ENCODE measurements around the gene AMACR. TPM values are rescaled to one million over a fixed set of nuclear protein-coding genes. Genes with fewer than 3 reads are reported as not detected.
"Not testable (repeated sequence)": the region's sequence is repeated elsewhere in the genome, so short reads cannot be mapped to it uniquely, and the experiment has no call there.

The AMACR gene
- total RNA-seq, 2 donors from 2014 or later = 5.1 to 5.8 TPM

DNA sequence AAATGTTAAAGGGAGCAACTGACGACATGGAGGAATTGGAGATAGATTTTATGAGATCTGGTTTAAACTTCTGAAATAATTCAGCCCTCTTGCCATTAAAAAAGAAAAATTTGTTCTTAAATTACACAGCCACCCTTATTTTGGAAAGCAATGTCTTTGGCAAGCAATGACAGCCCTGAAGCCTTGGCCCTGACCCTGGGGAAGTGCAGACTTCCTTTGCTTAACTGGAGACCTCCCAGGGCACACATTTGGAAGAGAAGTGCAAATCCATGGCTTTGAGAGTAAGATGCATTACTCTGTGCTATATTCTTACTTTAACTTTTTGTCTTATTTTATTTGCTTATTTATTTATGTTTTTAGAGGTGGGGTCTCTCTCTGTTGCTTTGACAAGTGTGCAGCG is 49.7 kb downstream of the AMACR start:
- no peaks in the 10 kb centered on the region for H3K4me1 Mint-ChIP-seq (ENCODE audit: low read depth in 2 of 2)
- no peak overlapping the region for H3K27ac Mint-ChIP-seq

GRCh38 chr5:33957577-33958150 is 50.2 kb downstream of the AMACR start:
- H3K36me3 Mint-ChIP-seq = no peaks in the 10 kb centered on the region
- ATAC-seq (no peak), DNase-seq (ENCODE audit: low spot score) (no peak)
- no peak overlapping the region for H3K4me3 Mint-ChIP-seq
- no peaks in the 10 kb centered on the region for H3K4me1 Mint-ChIP-seq (ENCODE audit: low read depth in 2 of 2)
- H3K27ac Mint-ChIP-seq = no peak overlapping the region
- no peaks in the 10 kb centered on the region for H3K9me3 Mint-ChIP-seq
- H3K27me3 Mint-ChIP-seq = peaks cover 16 to 49% of the 10 kb centered on the region in 2 donors

More for the DNA sequence above, 49.7 kb downstream of the AMACR start:
- ATAC-seq (no peak), DNase-seq (ENCODE audit: low spot score) (no peak)
- Mint-ChIP-seq H3K36me3 (no peaks in the 10 kb centered on the region), H3K4me3 (no peak overlapping the region), H3K9me3 (no peaks in the 10 kb centered on the region), H3K27me3 (peaks cover 16 to 49% of the 10 kb centered on the region in 2 donors)

DNA sequence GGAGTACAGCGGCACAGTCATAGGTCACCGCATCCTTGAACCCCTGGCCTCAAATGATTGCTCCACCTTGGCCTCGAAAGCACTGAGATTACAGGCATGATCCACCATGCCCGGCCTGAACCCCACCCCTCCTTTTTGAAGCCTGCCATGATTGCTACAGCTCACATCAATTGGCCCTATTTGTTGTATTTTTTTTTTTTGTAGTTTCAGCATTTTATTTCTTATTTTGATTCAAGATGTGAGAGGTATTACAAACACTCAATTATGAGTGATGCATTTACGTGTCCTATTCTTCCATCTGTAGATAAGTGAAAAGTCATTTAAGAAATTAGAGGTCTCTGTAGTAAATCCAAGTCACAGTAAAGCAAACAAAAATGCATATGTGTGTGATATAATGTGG is 55.7 kb downstream of the AMACR start:
- H3K27ac Mint-ChIP-seq; H3K4me3 Mint-ChIP-seq; H3K36me3 Mint-ChIP-seq; H3K9me3 Mint-ChIP-seq; H3K4me1 Mint-ChIP-seq (ENCODE audit: low read depth in 2 of 2); ATAC-seq; DNase-seq (ENCODE audit: low spot score): not testable (repeated sequence)
- peaks cover 3 to 28% of the 10 kb centered on the region in 2 donors for H3K27me3 Mint-ChIP-seq

GRCh38 chr5:33944543-33945132 is 63.2 kb downstream of the AMACR start:
- peaks cover 16 to 53% of the 10 kb centered on the region in 2 donors for H3K27me3 Mint-ChIP-seq
- H3K4me3 Mint-ChIP-seq = no peak overlapping the region
- H3K36me3 Mint-ChIP-seq = no peaks in the 10 kb centered on the region
- H3K4me1 Mint-ChIP-seq (ENCODE audit: low read depth in 2 of 2) = no peaks in the 10 kb centered on the region
- no peak for DNase-seq (ENCODE audit: low spot score)
- no peak for ATAC-seq
- no peak overlapping the region for H3K27ac Mint-ChIP-seq
- H3K9me3 Mint-ChIP-seq = no peaks in the 10 kb centered on the region

- no peak for DNase-seq (ENCODE audit: low spot score)
- H3K4me1 Mint-ChIP-seq (ENCODE audit: low read depth in 2 of 2) = no peaks in the 10 kb centered on the region
- no peak overlapping the region for H3K4me3 Mint-ChIP-seq
- no peak for ATAC-seq
- no peaks in the 10 kb centered on the region for H3K9me3 Mint-ChIP-seq
- H3K36me3 Mint-ChIP-seq = no peaks in the 10 kb centered on the region
- H3K27ac Mint-ChIP-seq = no peak overlapping the region
- peaks cover 33 to 56% of the 10 kb centered on the region in 2 donors for H3K27me3 Mint-ChIP-seq
Observed at GRCh38 chr5:33941090-33941489, 66.8 kb downstream of the AMACR start.

GRCh38 chr5:33939556-33940262 is 68.1 kb downstream of the AMACR start:
- no peaks in the 10 kb centered on the region for H3K36me3 Mint-ChIP-seq
- H3K27me3 Mint-ChIP-seq = peaks cover 41 to 58% of the 10 kb centered on the region in 2 donors
- no peak overlapping the region for H3K4me3 Mint-ChIP-seq
- DNase-seq (ENCODE audit: low spot score) = no peak
- no peaks in the 10 kb centered on the region for H3K4me1 Mint-ChIP-seq (ENCODE audit: low read depth in 2 of 2)
- ATAC-seq = no peak
- no peaks in the 10 kb centered on the region for H3K9me3 Mint-ChIP-seq
- H3K27ac Mint-ChIP-seq = no peak overlapping the region

DNA sequence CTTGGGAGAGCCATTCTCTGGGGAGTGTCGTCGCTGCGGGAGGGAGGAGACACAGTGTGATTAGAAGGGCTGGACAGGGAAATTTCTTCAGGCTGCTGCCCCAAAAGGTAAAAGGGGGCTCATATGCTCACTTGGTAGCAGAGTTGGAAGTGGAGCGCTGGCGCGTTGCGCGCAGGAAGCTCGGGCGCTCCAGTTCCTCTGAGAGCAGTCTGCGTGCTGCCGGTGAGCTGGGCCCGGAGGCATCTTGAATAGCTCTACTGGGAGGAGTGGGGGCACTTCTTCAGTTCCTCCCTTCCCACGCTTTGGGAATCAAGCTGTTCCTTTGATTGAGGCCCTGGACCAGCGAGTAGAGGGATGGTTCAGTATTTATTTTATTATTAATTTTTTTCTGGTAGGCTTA is 69.0 kb downstream of the AMACR start:
- ATAC-seq = no peak

DNA sequence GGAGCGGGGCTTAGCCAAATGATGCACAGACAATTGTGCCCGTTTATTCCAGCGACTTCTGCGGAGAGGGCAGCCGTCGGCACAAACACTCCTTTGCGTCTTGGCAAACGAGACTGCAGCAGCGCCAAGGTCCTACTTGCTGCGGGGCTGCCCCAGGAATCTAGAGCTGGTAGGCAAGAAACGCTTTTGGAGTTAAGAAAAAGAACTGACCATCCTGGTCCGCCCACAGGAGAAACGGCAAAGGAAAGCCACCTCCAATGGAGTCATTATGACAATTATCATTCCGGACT is 69.4 kb downstream of the AMACR start:
- Mint-ChIP-seq H3K27me3 (peaks cover 40 to 60% of the 10 kb centered on the region in 2 donors), H3K4me3 (no peak overlapping the region), H3K27ac (no peak overlapping the region), H3K4me1 (ENCODE audit: low read depth in 2 of 2) (no peaks in the 10 kb centered on the region), H3K36me3 (no peaks in the 10 kb centered on the region), H3K9me3 (no peaks in the 10 kb centered on the region)
- DNase-seq (ENCODE audit: low spot score) = no peak
- no peak for ATAC-seq

More for the DNA sequence above, 69.0 kb downstream of the AMACR start:
- Mint-ChIP-seq H3K27ac (no peak overlapping the region), H3K36me3 (no peaks in the 10 kb centered on the region), H3K9me3 (no peaks in the 10 kb centered on the region), H3K4me1 (ENCODE audit: low read depth in 2 of 2) (no peaks in the 10 kb centered on the region), H3K27me3 (peaks cover 41 to 64% of the 10 kb centered on the region in 2 donors), H3K4me3 (no peak overlapping the region)
- no peak for DNase-seq (ENCODE audit: low spot score)

- H3K9me3 Mint-ChIP-seq = no peaks in the 10 kb centered on the region
- no peak for ATAC-seq
- H3K36me3 Mint-ChIP-seq = no peaks in the 10 kb centered on the region
- no peak for DNase-seq (ENCODE audit: low spot score)
- H3K4me3 Mint-ChIP-seq = no peak overlapping the region
- H3K27ac Mint-ChIP-seq = no peak overlapping the region
- peaks cover 38 to 56% of the 10 kb centered on the region in 2 donors for H3K27me3 Mint-ChIP-seq
- no peaks in the 10 kb centered on the region for H3K4me1 Mint-ChIP-seq (ENCODE audit: low read depth in 2 of 2)
Observed at GRCh38 chr5:33937707-33938506, 69.9 kb downstream of the AMACR start.

- H3K4me3 Mint-ChIP-seq = no peak overlapping the region
- H3K4me1 Mint-ChIP-seq (ENCODE audit: low read depth in 2 of 2) = no peaks in the 10 kb centered on the region
- peaks cover 38 to 58% of the 10 kb centered on the region in 2 donors for H3K27me3 Mint-ChIP-seq
- no peak for ATAC-seq
- no peaks in the 10 kb centered on the region for H3K36me3 Mint-ChIP-seq
- no peak for DNase-seq (ENCODE audit: low spot score)
- H3K9me3 Mint-ChIP-seq = no peaks in the 10 kb centered on the region
- H3K27ac Mint-ChIP-seq = no peak overlapping the region
Observed at GRCh38 chr5:33937017-33937706, 70.7 kb downstream of the AMACR start.

- H3K4me1 Mint-ChIP-seq (ENCODE audit: low read depth in 2 of 2) = no peaks in the 10 kb centered on the region
- peaks cover 39 to 58% of the 10 kb centered on the region in 2 donors for H3K27me3 Mint-ChIP-seq
- DNase-seq (ENCODE audit: low spot score) (no peak), ATAC-seq (no peak)
- H3K9me3 Mint-ChIP-seq = no peaks in the 10 kb centered on the region
- no peak within 1 kb of the TSS for H3K27ac Mint-ChIP-seq
- H3K36me3 Mint-ChIP-seq = no peaks in the 10 kb centered on the region
- H3K4me3 Mint-ChIP-seq = no peak within 1 kb of the TSS
Observed at GRCh38 chr5:33936381-33937016, 71.4 kb downstream of the AMACR start, which contains the start of gene RXFP3. TSS of gene RXFP3 (plus strand) at chr5:33936386. CDS start at chr5:33936741, 355 bp downstream.
